ENCODE results near the gene APMAP.

APMAP gene

GRCh38 chr20:24977336-24977735 is 15.2 kb downstream of the APMAP start:
- Histone ChIP-seq H3K9ac (no peak overlapping the region), H3K27ac (no peak overlapping the region), H3K36me3 (ENCODE audit: control insufficient read depth, insufficient read depth, low read length) (no peaks in the 10 kb centered on the region), H3K4me1 (peaks cover 5% of the 10 kb centered on the region), H3K4me2 (ENCODE audit: low read length) (no peak overlapping the region), H2AFZ (no peak overlapping the region), H3K4me3 (ENCODE audit: low read depth, low read length) (no peak overlapping the region), H3K9me3 (ENCODE audit: control insufficient read depth, low read length) (no peaks in the 10 kb centered on the region), H3K79me2 (peaks cover 31% of the 10 kb centered on the region), H3K27me3 (ENCODE audit: control insufficient read depth, insufficient read depth, low read length) (no peaks in the 10 kb centered on the region)
- TF ChIP-seq, protein P1, sequence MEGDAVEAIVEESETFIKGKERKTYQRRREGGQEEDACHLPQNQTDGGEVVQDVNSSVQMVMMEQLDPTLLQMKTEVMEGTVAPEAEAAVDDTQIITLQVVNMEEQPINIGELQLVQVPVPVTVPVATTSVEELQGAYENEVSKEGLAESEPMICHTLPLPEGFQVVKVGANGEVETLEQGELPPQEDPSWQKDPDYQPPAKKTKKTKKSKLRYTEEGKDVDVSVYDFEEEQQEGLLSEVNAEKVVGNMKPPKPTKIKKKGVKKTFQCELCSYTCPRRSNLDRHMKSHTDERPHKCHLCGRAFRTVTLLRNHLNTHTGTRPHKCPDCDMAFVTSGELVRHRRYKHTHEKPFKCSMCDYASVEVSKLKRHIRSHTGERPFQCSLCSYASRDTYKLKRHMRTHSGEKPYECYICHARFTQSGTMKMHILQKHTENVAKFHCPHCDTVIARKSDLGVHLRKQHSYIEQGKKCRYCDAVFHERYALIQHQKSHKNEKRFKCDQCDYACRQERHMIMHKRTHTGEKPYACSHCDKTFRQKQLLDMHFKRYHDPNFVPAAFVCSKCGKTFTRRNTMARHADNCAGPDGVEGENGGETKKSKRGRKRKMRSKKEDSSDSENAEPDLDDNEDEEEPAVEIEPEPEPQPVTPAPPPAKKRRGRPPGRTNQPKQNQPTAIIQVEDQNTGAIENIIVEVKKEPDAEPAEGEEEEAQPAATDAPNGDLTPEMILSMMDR (IDR thresholded peaks at IDR 0.05), result no peak

GRCh38 chr20:24972341-24972740 is 20.2 kb downstream of the APMAP start:
- Histone ChIP-seq H3K79me2 (peaks cover 10% of the 10 kb centered on the region), H3K27me3 (ENCODE audit: control insufficient read depth, insufficient read depth, low read length) (no peaks in the 10 kb centered on the region), H2AFZ (no peak overlapping the region), H3K4me3 (ENCODE audit: low read depth, low read length) (no peak overlapping the region), H3K4me2 (ENCODE audit: low read length) (no peak overlapping the region), H3K36me3 (ENCODE audit: control insufficient read depth, insufficient read depth, low read length) (no peaks in the 10 kb centered on the region), H3K27ac (no peak overlapping the region), H3K4me1 (no peaks in the 10 kb centered on the region), H3K9ac (no peak overlapping the region), H3K9me3 (ENCODE audit: control insufficient read depth, low read length) (no peaks in the 10 kb centered on the region)
- TF ChIP-seq, protein P1 (IDR thresholded peaks at IDR 0.05), result no peak

- peaks cover 5% of the 10 kb centered on the region for H3K79me2 ChIP-seq
- H3K36me3 ChIP-seq (ENCODE audit: control insufficient read depth, insufficient read depth, low read length), result no peaks in the 10 kb centered on the region
- no peaks in the 10 kb centered on the region for H3K9me3 ChIP-seq (ENCODE audit: control insufficient read depth, low read length)
- no peak overlapping the region for H3K27ac ChIP-seq
- no peaks in the 10 kb centered on the region for H3K27me3 ChIP-seq (ENCODE audit: control insufficient read depth, insufficient read depth, low read length)
- no peak overlapping the region for H3K9ac ChIP-seq
- H3K4me3 ChIP-seq (ENCODE audit: low read depth, low read length), result no peak overlapping the region
- TF ChIP-seq, protein P1 (IDR thresholded peaks at IDR 0.05), result no peak
- no peak overlapping the region for H2AFZ ChIP-seq
- H3K4me2 ChIP-seq (ENCODE audit: low read length), result no peak overlapping the region
- no peaks in the 10 kb centered on the region for H3K4me1 ChIP-seq
Measured at GRCh38 chr20:24971376-24972101, 21.0 kb downstream of the APMAP start.

DNA sequence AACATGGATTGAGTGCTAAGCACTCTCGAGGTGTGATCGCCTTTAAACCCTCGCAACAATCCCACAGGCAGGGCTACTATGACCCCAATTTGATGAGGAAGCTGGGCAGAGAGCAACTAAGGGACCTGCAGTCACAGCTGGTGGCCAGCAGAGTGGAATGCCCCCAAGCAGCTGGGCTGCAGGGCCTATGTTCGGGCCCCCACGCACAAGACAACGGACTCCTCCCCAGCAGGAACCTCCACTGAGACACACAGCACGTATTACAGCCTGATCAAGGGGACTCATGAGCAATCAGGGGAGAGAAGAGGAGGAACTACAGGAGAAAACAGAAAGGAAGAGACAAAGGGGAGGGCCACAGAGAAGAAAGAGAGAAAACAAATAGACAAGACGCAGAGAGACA is 21.8 kb downstream of the APMAP start:
- H3K4me2 ChIP-seq (ENCODE audit: low read length), result no peak overlapping the region
- H3K4me1 ChIP-seq, result no peaks in the 10 kb centered on the region
- peaks cover 5% of the 10 kb centered on the region for H3K79me2 ChIP-seq
- H3K27me3 ChIP-seq (ENCODE audit: control insufficient read depth, insufficient read depth, low read length), result no peaks in the 10 kb centered on the region
- H2AFZ ChIP-seq, result no peak overlapping the region
- H3K27ac ChIP-seq, result no peak overlapping the region
- no peak overlapping the region for H3K4me3 ChIP-seq (ENCODE audit: low read depth, low read length)
- TF ChIP-seq, protein P1 (IDR thresholded peaks at IDR 0.05), result no peak
- no peaks in the 10 kb centered on the region for H3K9me3 ChIP-seq (ENCODE audit: control insufficient read depth, low read length)
- no peak overlapping the region for H3K9ac ChIP-seq
- H3K36me3 ChIP-seq (ENCODE audit: control insufficient read depth, insufficient read depth, low read length), result no peaks in the 10 kb centered on the region

- H3K27ac ChIP-seq, result no peak overlapping the region
- no peak overlapping the region for H3K4me2 ChIP-seq (ENCODE audit: low read length)
- H2AFZ ChIP-seq, result no peak overlapping the region
- H3K4me3 ChIP-seq (ENCODE audit: low read depth, low read length), result no peak overlapping the region
- peaks cover 5% of the 10 kb centered on the region for H3K79me2 ChIP-seq
- H3K9ac ChIP-seq, result no peak overlapping the region
- H3K4me1 ChIP-seq, result no peaks in the 10 kb centered on the region
- no peaks in the 10 kb centered on the region for H3K9me3 ChIP-seq (ENCODE audit: control insufficient read depth, low read length)
- no peaks in the 10 kb centered on the region for H3K36me3 ChIP-seq (ENCODE audit: control insufficient read depth, insufficient read depth, low read length)
- H3K27me3 ChIP-seq (ENCODE audit: control insufficient read depth, insufficient read depth, low read length), result no peaks in the 10 kb centered on the region
- TF ChIP-seq, protein P1 (IDR thresholded peaks at IDR 0.05), result no peak
Measured at GRCh38 chr20:24970030-24970553, 22.5 kb downstream of the APMAP start.

Data from parathyroid adenoma (tissue), 2 donors.